LNCAP (cell line): ENCODE data around the gene LRRC10B.

Experiments used
- CTCF ChIP-seq: fragments of 450-650 bp; IDR thresholded peaks from 2 replicates; pipeline ENCODE4 v1.5.1; 2017; ENCODE audit warnings: mild to moderate bottlenecking

The LRRC10B gene

GRCh38 chr11:61555051-61555969, 46.8 kb downstream of the LRRC10B start:
- peak; percentile 31; the same call in 1 of the 2 replicates for TF ChIP-seq CTCF

- no peak for TF ChIP-seq CTCF
Measured at GRCh38 chr11:61555978-61556377, 47.4 kb downstream of the LRRC10B start.

- TF ChIP-seq CTCF, result no peak
Measured at GRCh38 chr11:61556621-61557020, 48.1 kb downstream of the LRRC10B start.
